Glutamatergic neuron (in vitro differentiated cells): Measurements from ENCODE around the gene SLC7A1. TPM values are rescaled to one million over a fixed set of nuclear protein-coding genes. Genes with fewer than 3 reads are reported as not detected.

Source experiments
- DNase-seq: peaks from one replicate; pipeline ENCODE4 v3.0.0; 2022
- H3K27ac Mint-ChIP-seq: one replicate; pipeline ENCODE4 v1.8.0; 2020; ENCODE audit warnings: mild to moderate bottlenecking, mixed read lengths, inconsistent platforms; ENCODE audit not compliant: unreplicated experiment
- H3K27me3 Mint-ChIP-seq: one replicate; pipeline ENCODE4 v1.8.0; 2020; ENCODE audit warnings: mild to moderate bottlenecking, moderate library complexity, mixed read lengths, inconsistent platforms; ENCODE audit not compliant: unreplicated experiment
- H3K36me3 Mint-ChIP-seq: one replicate; pipeline ENCODE4 v1.8.0; 2020; ENCODE audit warnings: mild to moderate bottlenecking, mixed read lengths, inconsistent platforms; ENCODE audit not compliant: unreplicated experiment
- H3K4me1 Mint-ChIP-seq: one replicate; pipeline ENCODE4 v1.8.0; 2020; ENCODE audit warnings: mild to moderate bottlenecking, low read depth, mixed read lengths, inconsistent platforms; ENCODE audit not compliant: unreplicated experiment
- H3K4me3 Mint-ChIP-seq: one replicate; pipeline ENCODE4 v1.8.0; 2020; ENCODE audit warnings: mild to moderate bottlenecking, mixed read lengths, inconsistent platforms; ENCODE audit not compliant: unreplicated experiment
- H3K9me3 Mint-ChIP-seq: one replicate; pipeline ENCODE4 v1.8.0; 2020; ENCODE audit warnings: mild to moderate bottlenecking, moderate library complexity, mixed read lengths, inconsistent platforms; ENCODE audit not compliant: unreplicated experiment
- total RNA-seq: library from RNA; stranded (reverse); fragmentation: NEBNext Ultra II Directional; extraction: Animal tissue kit (Norgen Biotek cat#: 25700); gene quantifications from one replicate; pipeline ENCODE4 v1.2.1, GENCODE V29; 2021; ENCODE audit not compliant: unreplicated experiment
- TF ChIP-seq, protein P1 (sequence below): fragments of 200-600 bp; sonication (generic); IDR thresholded peaks from one replicate; pipeline ENCODE4 v1.5.0; 2021; ENCODE audit not compliant: partially characterized antibody, unreplicated experiment

Gene SLC7A1
- total RNA-seq, 1 donor from 2014 or later, result 89.8 TPM

DNA sequence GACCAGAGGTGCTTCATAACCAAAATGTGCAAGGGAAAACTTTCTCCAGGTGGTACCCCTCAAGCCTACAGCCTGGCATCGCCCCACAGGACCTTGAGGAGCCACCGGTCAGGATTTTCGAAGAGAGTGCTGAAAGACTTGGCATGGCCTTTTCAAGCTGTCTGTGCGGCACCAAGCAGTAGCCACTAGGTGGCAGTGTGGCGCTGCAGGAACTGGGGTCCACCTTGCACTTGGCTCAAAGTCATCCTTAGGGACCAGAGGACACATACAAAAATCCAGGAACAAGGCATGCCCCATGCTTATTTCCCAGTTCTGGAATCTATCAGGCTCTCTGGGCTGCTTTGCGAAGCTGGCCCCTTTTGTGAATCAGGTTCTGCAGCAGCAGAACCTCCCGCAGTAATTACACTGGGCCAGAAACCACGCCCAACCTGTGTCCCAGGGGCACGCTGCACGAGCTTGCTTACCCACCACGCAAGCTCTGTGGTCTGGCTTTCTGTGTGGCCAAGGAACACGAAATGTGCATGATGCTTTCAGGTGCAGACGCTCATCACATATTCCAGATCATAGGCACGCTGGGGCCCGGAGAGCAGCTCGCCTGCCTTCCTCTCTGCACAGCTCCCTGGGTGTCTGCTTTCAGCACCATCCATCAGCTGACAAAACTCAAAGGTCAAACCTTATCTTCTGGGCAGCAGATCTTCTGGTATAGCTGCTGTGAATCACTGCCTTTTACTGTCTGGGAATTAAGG, 87.2 kb downstream of the SLC7A1 start:
- H3K4me3 Mint-ChIP-seq, result peak overlapping the region; percentile 42
- DNase-seq, result peak; percentile 93
- no peaks in the 10 kb centered on the region for H3K36me3 Mint-ChIP-seq
- H3K27me3 Mint-ChIP-seq, result peaks cover 6% of the 10 kb centered on the region
- peaks cover 7% of the 10 kb centered on the region for H3K9me3 Mint-ChIP-seq
- H3K27ac Mint-ChIP-seq, result peak overlapping the region; percentile 17
- H3K4me1 Mint-ChIP-seq, result peaks cover 49% of the 10 kb centered on the region
- TF ChIP-seq, protein P1, sequence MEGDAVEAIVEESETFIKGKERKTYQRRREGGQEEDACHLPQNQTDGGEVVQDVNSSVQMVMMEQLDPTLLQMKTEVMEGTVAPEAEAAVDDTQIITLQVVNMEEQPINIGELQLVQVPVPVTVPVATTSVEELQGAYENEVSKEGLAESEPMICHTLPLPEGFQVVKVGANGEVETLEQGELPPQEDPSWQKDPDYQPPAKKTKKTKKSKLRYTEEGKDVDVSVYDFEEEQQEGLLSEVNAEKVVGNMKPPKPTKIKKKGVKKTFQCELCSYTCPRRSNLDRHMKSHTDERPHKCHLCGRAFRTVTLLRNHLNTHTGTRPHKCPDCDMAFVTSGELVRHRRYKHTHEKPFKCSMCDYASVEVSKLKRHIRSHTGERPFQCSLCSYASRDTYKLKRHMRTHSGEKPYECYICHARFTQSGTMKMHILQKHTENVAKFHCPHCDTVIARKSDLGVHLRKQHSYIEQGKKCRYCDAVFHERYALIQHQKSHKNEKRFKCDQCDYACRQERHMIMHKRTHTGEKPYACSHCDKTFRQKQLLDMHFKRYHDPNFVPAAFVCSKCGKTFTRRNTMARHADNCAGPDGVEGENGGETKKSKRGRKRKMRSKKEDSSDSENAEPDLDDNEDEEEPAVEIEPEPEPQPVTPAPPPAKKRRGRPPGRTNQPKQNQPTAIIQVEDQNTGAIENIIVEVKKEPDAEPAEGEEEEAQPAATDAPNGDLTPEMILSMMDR, result peak; percentile 97

- H3K4me1 Mint-ChIP-seq, result peaks cover 44% of the 10 kb centered on the region
- peak overlapping the region; percentile 5 for H3K4me3 Mint-ChIP-seq
- H3K27ac Mint-ChIP-seq, result no peak overlapping the region
- H3K36me3 Mint-ChIP-seq, result no peaks in the 10 kb centered on the region
- DNase-seq, result no peak
- H3K27me3 Mint-ChIP-seq, result peaks cover 5% of the 10 kb centered on the region
- TF ChIP-seq, protein P1, result no peak
- peaks cover 6% of the 10 kb centered on the region for H3K9me3 Mint-ChIP-seq
These were observed 88.1 kb downstream of the SLC7A1 start for GRCh38 chr13:29507356-29507755.

GRCh38 chr13:29505950-29506349, 89.5 kb downstream of the SLC7A1 start:
- Mint-ChIP-seq H3K9me3 (peaks cover 1% of the 10 kb centered on the region), H3K27me3 (peaks cover 5% of the 10 kb centered on the region), H3K36me3 (no peaks in the 10 kb centered on the region), H3K4me3 (no peak overlapping the region), H3K4me1 (peaks cover 35% of the 10 kb centered on the region), H3K27ac (no peak overlapping the region)
- DNase-seq, result no peak
- TF ChIP-seq, protein P1, result no peak

DNA sequence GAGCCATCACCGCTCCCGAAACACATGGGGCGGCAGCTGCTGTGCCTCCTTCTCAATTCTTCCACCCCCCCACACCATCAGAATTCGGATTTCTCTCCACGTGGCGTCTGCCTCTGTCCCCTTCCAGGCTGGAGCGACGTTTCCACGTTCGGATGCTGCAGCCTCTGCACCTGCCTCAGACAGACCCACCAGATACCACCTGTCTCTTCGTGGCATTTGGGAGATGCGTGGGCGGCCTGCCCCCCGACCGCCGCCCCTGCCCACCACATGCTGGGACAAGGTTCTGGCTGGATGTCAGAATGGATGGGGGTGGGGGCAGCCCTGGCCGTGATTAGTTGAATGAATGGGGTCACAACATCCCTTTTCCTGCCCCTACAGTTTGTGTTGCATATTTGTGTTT, 90.0 kb downstream of the SLC7A1 start:
- peaks cover 35% of the 10 kb centered on the region for H3K4me1 Mint-ChIP-seq
- H3K9me3 Mint-ChIP-seq, result peaks cover 1% of the 10 kb centered on the region
- no peak overlapping the region for H3K27ac Mint-ChIP-seq
- H3K36me3 Mint-ChIP-seq, result no peaks in the 10 kb centered on the region
- TF ChIP-seq, protein P1, result no peak
- peaks cover 5% of the 10 kb centered on the region for H3K27me3 Mint-ChIP-seq
- DNase-seq, result no peak
- no peak overlapping the region for H3K4me3 Mint-ChIP-seq

DNA sequence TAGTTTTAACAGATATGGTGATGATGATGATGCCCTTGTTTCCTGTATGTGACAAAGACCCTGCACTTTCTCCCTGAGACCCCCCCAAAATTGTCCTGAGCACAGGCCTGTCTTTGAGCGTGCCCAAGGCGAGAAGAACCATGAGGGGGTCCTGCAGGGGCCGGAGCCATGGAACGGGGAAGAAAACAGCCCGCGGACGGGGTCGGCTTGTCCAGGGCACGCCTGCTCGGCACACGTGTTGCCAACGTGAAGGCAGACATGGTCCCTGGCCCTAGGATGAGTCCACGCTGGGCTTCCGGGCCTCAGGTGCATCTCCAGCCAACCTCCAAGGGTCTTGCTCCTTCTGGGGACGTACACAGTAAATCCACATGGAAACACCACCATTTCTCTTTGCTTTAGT, 90.8 kb downstream of the SLC7A1 start:
- TF ChIP-seq, protein P1, result no peak
- Mint-ChIP-seq H3K4me3 (no peak overlapping the region), H3K4me1 (peaks cover 36% of the 10 kb centered on the region), H3K36me3 (no peaks in the 10 kb centered on the region), H3K27me3 (peaks cover 1% of the 10 kb centered on the region), H3K9me3 (peaks cover 1% of the 10 kb centered on the region), H3K27ac (no peak overlapping the region)
- no peak for DNase-seq
